Measurements from ENCODE around the gene LRPAP1.

The LRPAP1 gene

GRCh38 chr4:3484057-3484973 is 47.9 kb downstream of the LRPAP1 start:
- peak; percentile 81 for DNase-seq

DNA sequence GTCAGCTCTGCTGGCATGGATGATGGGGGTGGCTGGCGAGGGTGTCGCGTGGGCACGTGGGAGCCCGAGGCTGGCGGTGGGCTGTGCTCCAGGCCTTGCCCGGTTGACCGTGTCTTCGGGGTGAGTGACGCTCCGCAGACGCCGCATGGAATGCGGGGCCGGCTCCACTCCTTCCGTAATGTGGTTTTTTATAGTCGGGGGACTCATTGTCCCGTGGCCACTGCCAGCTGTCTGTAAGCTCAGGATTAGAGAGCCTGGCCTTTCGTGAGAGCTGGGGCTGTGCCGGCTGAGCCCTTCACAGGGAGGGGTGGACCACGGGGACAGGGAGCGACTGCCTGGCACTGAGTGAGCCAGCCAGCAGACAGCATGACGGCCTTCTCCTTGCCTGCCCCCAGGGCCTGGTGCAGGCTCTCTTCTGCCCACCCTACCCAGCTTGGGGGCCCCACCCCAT is 48.7 kb downstream of the LRPAP1 start:
- DNase-seq: no peak

GRCh38 chr4:3482707-3483106 is 49.5 kb downstream of the LRPAP1 start:
- no peak for DNase-seq

- DNase-seq: peak; percentile 61
Observed at GRCh38 chr4:3481783-3482393, 50.3 kb downstream of the LRPAP1 start.

GRCh38 chr4:3481113-3481531 is 51.1 kb downstream of the LRPAP1 start:
- peak; percentile 89 for DNase-seq

DNA sequence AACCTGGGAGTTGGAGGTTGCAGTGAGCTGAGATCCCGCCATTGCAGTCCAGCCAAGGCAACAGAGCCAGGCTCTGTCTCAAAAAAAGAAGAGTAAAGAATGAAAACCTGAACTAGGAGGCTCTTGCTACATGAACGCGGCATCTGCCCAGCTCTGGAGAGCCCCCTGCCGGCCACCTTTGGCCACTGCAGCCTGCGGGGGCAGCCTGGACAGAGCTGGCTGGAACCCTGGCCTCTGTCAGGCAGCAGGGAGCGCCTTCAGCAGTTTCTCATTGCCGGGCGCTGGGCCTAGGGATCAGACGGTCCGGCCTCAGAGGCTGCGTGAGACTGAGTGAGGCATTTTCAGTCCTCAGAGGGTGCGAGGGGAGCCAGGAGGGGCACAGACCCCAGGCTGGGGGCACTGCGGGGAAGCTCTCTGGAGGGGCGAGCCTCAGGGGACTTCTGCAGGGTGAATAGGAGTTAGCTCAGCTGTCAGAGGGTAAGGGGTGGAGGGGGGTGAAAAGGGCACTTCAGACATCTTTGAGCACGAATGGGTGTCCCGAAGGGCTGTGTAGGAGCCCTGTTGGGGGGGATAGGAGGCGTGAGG is 51.6 kb downstream of the LRPAP1 start:
- peak; percentile 79 for DNase-seq

- no peak for DNase-seq
Observed at GRCh38 chr4:3479358-3480101, 52.7 kb downstream of the LRPAP1 start.

DNA sequence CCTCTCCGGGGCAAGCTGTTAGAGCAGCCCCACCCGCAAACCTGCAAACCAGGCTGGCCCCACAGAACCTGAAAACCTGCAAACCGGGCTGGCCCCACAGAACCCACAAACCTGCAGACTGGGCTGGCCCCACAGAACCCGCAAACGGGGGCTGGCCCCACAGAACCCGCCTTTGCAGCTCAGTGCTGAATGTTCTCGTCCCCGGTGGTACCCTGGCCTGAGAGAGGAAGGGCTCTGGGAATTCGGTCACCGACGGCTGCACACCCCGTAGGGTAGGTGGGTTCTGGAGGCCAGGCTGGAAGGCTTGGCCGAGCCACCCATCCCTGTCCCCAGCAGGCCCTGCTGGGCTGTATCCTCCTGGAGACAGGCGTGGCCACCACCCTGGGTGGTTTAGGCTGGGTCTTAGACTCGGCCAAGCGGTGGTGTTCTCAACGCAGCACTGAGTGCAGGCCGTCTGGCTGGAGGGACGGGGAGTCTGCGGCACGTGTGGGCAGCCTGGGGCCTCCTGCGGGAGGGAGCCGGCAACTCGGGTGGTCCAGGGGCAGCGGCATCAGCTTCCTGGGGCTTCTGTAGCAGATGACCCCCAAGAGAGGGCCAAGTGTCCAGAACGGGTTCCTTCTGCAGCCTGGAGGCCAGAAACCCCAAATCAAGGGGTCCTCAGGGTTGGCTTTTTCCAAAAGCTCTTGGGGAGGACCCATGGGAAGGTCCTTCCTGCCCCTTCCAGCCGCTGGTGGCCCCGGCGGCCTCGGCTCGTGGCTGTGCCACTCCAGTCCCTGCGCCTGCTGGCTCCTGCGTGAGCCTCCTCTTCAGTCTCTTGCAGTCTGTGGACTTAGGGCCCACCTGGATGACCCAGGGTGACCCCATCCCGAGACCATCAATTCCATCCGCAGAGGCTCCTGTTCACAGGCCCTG is 53.5 kb downstream of the LRPAP1 start:
- DNase-seq: no peak

GRCh38 chr4:3477750-3478430 is 54.3 kb downstream of the LRPAP1 start:
- DNase-seq: peak; percentile 76

DNA sequence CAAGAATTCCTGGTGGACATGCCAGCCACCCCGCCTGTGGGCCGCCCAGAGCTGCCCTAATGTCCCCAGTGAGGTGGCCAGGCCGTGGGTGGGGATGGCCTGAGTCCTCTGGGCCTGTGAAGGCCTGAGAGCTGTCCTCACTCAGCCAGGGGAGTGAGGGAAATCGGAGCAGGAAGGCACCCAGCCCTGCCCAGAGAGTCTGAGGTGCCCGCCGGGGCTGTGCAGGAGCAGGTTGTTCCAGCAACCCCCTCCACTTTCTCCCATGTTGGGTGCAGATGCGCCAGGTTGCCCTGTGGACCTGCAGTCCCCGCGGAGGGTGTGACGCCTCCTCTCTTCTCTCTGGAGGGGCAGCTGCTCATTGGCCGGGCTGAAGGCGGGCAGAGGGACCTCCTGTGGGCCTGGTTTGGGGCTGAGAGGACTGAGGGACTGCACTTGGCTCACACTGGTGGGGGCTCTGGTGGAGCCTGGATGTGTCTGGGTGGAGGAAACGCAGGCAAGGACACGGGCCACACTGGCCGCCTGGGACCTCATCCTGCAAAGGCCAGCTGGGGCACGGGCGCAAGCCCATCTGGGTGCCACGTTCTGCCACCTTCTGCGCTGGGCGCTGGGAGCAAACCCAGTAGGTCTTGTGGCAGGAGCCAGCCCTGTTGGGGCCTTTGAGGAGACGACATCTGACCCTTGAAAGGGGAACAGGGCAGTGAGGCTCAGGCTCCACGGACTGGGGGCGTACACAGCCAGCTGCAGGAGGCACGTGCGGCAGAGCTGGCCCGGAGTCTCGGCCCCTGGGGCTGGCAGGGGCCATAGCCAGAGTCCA is 55.1 kb downstream of the LRPAP1 start:
- no peak for DNase-seq

GRCh38 chr4:3476341-3476747 is 55.9 kb downstream of the LRPAP1 start:
- no peak for DNase-seq

GRCh38 chr4:3475713-3476260 is 56.4 kb downstream of the LRPAP1 start:
- DNase-seq: no peak

DNA sequence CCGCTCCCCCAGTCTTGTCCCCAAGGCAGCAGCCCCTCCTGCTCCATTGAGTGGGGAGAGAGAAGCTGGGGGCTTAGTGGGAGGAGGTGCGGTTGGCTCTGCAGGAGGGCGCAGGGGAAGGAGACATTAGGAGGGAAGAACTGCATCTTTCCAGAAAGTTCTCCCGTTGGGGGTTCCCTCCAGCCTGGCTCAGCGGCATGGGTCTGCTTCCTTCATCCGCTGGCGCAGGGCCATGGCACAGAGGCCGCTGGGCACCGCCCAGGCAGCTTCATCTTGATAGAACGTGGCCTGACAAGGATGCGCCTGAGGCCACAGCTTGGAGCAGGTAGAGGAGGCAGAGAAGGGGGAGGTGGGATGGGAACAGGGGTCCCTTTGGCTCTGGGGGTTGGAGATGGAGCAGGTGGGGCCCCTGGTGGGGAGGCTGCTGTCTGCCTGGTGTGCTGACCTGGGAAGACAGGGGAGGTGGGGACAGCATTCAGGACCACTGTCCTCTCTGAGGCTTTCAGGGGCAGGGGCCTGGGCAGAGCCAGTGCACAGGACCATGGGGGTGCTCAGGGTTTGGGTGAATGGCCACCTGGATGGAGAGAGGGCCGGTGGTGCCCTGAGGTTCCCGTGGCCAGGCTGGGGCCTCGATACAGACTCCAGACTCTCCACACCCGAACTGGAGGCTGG is 57.0 kb downstream of the LRPAP1 start:
- no peak for DNase-seq

- no peak for DNase-seq
Observed at GRCh38 chr4:3473996-3474765, 58.0 kb downstream of the LRPAP1 start.

DNA sequence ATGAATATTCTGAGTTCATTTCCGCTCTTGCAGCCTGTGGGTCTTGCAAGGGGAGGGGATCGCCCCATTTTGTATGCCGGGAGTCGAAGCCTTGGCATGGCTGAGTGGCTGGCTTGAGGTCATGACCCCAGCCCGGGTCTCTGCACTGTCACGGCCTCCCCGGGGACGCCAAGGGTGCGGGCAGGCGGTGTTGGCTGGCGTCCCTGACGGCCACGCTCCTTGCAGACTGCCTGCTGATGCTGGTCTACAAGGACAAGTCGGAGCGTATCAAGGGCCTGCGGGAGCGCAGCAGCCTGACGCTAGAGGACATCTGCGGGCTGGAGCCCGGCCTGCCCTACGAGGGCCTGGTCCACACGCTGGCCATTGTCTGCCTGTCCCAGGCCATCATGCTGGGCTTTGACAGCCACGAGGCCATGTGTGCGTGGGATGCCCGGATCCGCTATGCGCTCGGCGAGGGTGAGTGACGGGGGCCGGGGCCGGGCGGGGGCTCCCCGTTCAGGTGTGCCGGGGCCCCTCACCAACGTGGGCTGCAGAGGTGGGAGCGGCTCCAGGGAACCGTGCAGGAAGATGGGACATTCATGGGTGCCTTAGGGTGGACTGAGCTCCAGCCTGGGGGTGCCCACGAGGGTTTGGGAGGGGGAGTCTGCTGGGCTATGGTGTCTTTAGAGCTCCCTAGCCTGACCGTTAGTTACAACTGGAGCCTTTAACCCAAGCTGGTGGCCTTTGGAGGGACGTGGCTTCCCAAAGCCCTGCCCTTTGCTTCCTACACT is 58.9 kb downstream of the LRPAP1 start:
- DNase-seq: no peak

- DNase-seq: peak; percentile 55
Observed at GRCh38 chr4:3472411-3473141, 59.6 kb downstream of the LRPAP1 start.

GRCh38 chr4:3471886-3472285 is 60.3 kb downstream of the LRPAP1 start:
- DNase-seq: no peak

Measured in NCI-H69 (cell line).